Measurements from ENCODE around the gene MAN1C1.

Gene MAN1C1

DNA sequence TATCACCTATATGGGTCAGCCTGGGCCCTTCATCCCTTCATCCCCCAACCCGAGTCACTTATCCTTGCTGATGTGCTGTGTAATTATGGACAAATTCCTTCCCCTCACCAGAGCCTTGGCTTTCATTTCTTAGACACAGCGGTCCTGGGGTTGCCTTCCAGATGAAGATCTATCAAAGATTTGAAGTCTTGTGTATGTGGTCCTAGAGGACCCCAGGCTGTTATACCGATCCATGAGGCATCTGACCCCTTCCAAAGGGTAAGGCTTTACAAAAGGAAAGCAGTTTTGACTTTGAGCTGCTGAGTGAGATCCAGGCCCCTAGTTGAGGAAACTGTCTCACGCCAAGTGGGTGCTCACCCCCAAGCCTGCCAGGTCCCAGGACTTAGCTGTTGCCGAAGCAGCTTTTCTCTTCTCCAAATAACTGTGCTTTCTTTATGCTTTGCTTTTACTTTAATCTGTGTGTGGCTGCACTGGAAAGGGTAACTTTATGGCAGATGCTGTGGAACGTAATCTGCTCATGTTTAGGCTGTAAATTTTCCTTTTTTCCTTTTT is 37.6 kb downstream of the MAN1C1 start:
- Histone ChIP-seq H3K36me3 (ENCODE audit: low read length) (no peaks in the 10 kb centered on the region), H3K9me2 (replicated peaks; ENCODE audit: insufficient read depth, low read length) (no peaks in the 10 kb centered on the region), H3K79me2 (ENCODE audit: insufficient read depth, low read length) (no peaks in the 10 kb centered on the region), H3K27ac (ENCODE audit: low read depth, low read length) (no peak overlapping the region), H2AFZ (ENCODE audit: low read depth, low read length, severe bottlenecking) (no peak overlapping the region), H3K4me2 (ENCODE audit: low read depth, low read length, poor library complexity, severe bottlenecking) (no peak overlapping the region), H4K20me1 (ENCODE audit: low read depth, low read length) (no peaks in the 10 kb centered on the region), H3K27me3 (ENCODE audit: low read length) (no peaks in the 10 kb centered on the region), H3K4me3 (ENCODE audit: insufficient read depth, low read length, poor library complexity, severe bottlenecking) (no peak overlapping the region), H3K9me3 (ENCODE audit: insufficient read depth, low read length) (no peaks in the 10 kb centered on the region), H3K9ac (ENCODE audit: low read length) (no peak overlapping the region), H3F3A (ENCODE audit: insufficient read depth) (no peaks in the 10 kb centered on the region)
- TF ChIP-seq EZH2phosphoT487 (conservative IDR thresholded peaks at IDR 0.05; ENCODE audit: low read length) (no peak), CTCF (IDR thresholded peaks at IDR 0.05; ENCODE audit: insufficient read depth, low read length, poor library complexity, severe bottlenecking) (no peak)

- TF ChIP-seq EZH2phosphoT487 (conservative IDR thresholded peaks at IDR 0.05; ENCODE audit: low read length) (no peak), CTCF (IDR thresholded peaks at IDR 0.05; ENCODE audit: insufficient read depth, low read length, poor library complexity, severe bottlenecking) (no peak)
- Histone ChIP-seq H3K9me3 (ENCODE audit: insufficient read depth, low read length) (no peaks in the 10 kb centered on the region), H3K27me3 (ENCODE audit: low read length) (no peaks in the 10 kb centered on the region), H3K4me2 (ENCODE audit: low read depth, low read length, poor library complexity, severe bottlenecking) (no peak overlapping the region), H3K9me2 (replicated peaks; ENCODE audit: insufficient read depth, low read length) (no peaks in the 10 kb centered on the region), H3F3A (ENCODE audit: insufficient read depth) (no peaks in the 10 kb centered on the region), H3K27ac (ENCODE audit: low read depth, low read length) (no peak overlapping the region), H3K79me2 (ENCODE audit: insufficient read depth, low read length) (no peaks in the 10 kb centered on the region), H3K4me3 (ENCODE audit: insufficient read depth, low read length, poor library complexity, severe bottlenecking) (no peak overlapping the region), H2AFZ (ENCODE audit: low read depth, low read length, severe bottlenecking) (no peak overlapping the region), H3K9ac (ENCODE audit: low read length) (no peak overlapping the region), H3K36me3 (ENCODE audit: low read length) (no peaks in the 10 kb centered on the region), H4K20me1 (ENCODE audit: low read depth, low read length) (no peaks in the 10 kb centered on the region)
Measured at GRCh38 chr1:25657121-25657882, 40.7 kb downstream of the MAN1C1 start.

DNA sequence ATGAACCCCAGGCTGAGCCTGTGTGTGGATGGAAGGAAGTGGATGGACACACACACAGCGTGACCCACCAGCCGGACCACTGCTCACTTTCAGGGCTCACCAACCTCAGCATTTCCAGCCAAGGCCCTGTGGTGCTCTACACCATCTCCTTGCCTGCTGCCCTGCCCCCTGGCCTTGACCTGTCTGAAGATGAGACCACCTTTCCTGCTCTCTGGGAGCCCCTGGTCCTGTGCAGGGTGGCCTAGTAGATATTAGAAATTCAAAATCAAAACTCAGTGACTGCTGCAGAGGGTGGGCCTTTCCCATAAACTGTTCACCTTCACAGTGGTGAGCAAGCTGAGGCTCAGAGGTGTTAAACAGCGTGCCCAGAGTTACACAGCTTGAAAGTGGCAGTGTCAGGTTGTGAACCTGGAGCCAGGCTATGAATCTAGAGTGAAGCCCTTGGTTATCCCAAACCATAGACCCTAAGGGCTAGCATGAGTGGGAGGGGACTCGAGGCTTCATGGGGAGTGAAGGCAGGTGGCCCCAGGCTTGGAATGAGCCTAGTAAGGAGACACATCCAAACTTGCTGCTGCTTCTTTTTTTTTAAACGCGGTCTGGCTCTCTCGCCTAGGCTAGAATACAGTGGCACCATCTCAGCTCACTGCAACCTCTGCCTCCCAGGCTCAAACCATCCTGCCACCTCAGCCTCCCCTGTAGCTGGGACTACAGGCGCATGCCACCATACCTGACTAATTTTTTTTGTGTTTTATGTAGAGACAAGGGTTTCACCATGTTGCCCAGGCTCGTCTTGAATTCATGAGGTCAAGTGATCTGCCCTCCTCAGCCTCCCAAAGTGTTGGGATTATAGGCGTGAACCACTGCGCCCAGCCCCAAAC is 41.5 kb downstream of the MAN1C1 start:
- no peaks in the 10 kb centered on the region for H3K27me3 ChIP-seq (ENCODE audit: low read length)
- H3K9me2 ChIP-seq (replicated peaks; ENCODE audit: insufficient read depth, low read length) = no peaks in the 10 kb centered on the region
- no peak overlapping the region for H3K4me3 ChIP-seq (ENCODE audit: insufficient read depth, low read length, poor library complexity, severe bottlenecking)
- no peak overlapping the region for H2AFZ ChIP-seq (ENCODE audit: low read depth, low read length, severe bottlenecking)
- no peak overlapping the region for H3K4me2 ChIP-seq (ENCODE audit: low read depth, low read length, poor library complexity, severe bottlenecking)
- TF ChIP-seq EZH2phosphoT487 (conservative IDR thresholded peaks at IDR 0.05; ENCODE audit: low read length) (no peak), CTCF (IDR thresholded peaks at IDR 0.05; ENCODE audit: insufficient read depth, low read length, poor library complexity, severe bottlenecking) (no peak)
- no peaks in the 10 kb centered on the region for H3K79me2 ChIP-seq (ENCODE audit: insufficient read depth, low read length)
- H4K20me1 ChIP-seq (ENCODE audit: low read depth, low read length) = no peaks in the 10 kb centered on the region
- H3F3A ChIP-seq (ENCODE audit: insufficient read depth) = no peaks in the 10 kb centered on the region
- H3K9me3 ChIP-seq (ENCODE audit: insufficient read depth, low read length) = no peaks in the 10 kb centered on the region
- H3K27ac ChIP-seq (ENCODE audit: low read depth, low read length) = no peak overlapping the region
- no peak overlapping the region for H3K9ac ChIP-seq (ENCODE audit: low read length)
- H3K36me3 ChIP-seq (ENCODE audit: low read length) = no peaks in the 10 kb centered on the region
